ENCODE results near the gene SLC26A1.

The SLC26A1 gene, protein sequence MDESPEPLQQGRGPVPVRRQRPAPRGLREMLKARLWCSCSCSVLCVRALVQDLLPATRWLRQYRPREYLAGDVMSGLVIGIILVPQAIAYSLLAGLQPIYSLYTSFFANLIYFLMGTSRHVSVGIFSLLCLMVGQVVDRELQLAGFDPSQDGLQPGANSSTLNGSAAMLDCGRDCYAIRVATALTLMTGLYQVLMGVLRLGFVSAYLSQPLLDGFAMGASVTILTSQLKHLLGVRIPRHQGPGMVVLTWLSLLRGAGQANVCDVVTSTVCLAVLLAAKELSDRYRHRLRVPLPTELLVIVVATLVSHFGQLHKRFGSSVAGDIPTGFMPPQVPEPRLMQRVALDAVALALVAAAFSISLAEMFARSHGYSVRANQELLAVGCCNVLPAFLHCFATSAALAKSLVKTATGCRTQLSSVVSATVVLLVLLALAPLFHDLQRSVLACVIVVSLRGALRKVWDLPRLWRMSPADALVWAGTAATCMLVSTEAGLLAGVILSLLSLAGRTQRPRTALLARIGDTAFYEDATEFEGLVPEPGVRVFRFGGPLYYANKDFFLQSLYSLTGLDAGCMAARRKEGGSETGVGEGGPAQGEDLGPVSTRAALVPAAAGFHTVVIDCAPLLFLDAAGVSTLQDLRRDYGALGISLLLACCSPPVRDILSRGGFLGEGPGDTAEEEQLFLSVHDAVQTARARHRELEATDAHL

DNA sequence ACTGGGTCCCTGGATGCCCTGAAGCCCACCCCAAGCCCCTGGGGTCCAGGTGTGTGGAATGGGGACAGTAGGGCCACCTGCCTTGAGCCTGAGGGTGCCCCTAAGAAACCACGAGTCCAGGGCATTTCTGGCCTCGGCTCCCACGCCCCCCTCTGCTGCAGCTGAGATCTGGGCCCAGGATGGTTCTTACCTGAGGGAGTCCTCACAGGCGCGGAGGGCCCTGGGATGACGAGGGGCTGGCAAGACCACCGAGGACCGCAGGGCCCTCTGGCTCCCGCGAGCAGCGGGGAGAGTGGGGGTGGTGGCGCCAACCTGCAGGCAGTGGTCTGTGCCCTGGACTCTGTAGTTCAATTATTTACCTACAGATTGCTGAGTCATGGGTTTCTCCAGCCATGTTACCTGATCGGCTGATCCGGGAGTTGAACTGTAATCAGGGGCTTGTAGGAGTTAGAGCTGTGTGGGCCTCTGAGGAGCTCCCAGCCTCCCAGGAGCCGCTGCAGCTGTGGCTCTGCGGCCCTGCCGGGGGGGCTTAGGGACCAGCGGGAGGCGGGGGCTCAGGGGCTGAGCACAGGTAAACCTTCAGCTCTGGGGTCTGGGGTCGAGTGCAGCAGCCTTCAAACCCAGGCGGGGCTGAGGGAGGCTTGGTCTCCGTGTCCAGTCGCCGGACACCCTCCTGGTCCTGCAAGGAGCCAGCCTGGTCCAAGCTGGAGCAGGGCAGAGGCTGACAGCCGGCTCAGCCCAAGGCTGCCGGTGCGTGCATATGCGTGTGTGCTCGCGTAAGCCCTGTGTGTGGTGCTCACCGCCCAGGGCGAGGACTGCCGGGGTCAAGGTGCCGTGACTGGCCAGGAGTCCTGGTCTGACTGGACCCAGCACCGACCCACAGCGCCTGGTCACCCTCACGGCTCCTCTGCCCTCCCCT lies at the start of gene SLC26A1:
SLC26A1 (minus strand) TSS at position 294 of the 919 bp plus-strand sequence. CDS start 1,701 bp downstream, outside the sequence.
- Mint-ChIP-seq H3K4me3 (no peak within 1 kb of the TSS), H3K27ac (ENCODE audit: low read depth) (no peak within 1 kb of the TSS)

GRCh38 chr4:1042352-1043055 lies 49.3 kb upstream of the SLC26A1 start:
- H3K27ac Mint-ChIP-seq (ENCODE audit: low read depth), result no peak overlapping the region

More for the DNA sequence above, at the start of gene SLC26A1:
- Mint-ChIP-seq H3K27me3 (peaks cover 22% of the 10 kb centered on the region), H3K9me3 (no peaks in the 10 kb centered on the region), H3K4me1 (peaks cover 9% of the 10 kb centered on the region), H3K36me3 (ENCODE audit: insufficient read depth) (no peaks in the 10 kb centered on the region)
- ATAC-seq (replicated peaks; ENCODE audit: extremely low read depth, poor library complexity, severe bottlenecking), result no peak
- no peak for DNase-seq (ENCODE audit: low spot score in 2 of 2)

GRCh38 chr4:1041936-1042330 lies 48.7 kb upstream of the SLC26A1 start:
- peaks cover 21% of the 10 kb centered on the region for H3K27me3 Mint-ChIP-seq
- ATAC-seq (replicated peaks; ENCODE audit: extremely low read depth, poor library complexity, severe bottlenecking) (no peak), DNase-seq (ENCODE audit: low spot score in 2 of 2) (no peak)
- no peak overlapping the region for H3K4me3 Mint-ChIP-seq
- H3K4me1 Mint-ChIP-seq, result no peaks in the 10 kb centered on the region
- peaks cover 4% of the 10 kb centered on the region for H3K36me3 Mint-ChIP-seq (ENCODE audit: insufficient read depth)
- H3K27ac Mint-ChIP-seq (ENCODE audit: low read depth), result no peak overlapping the region
- no peaks in the 10 kb centered on the region for H3K9me3 Mint-ChIP-seq

More at GRCh38 chr4:1042352-1043055, 49.3 kb upstream of the SLC26A1 start:
- Mint-ChIP-seq H3K9me3 (no peaks in the 10 kb centered on the region), H3K36me3 (ENCODE audit: insufficient read depth) (peaks cover 4% of the 10 kb centered on the region), H3K4me3 (no peak overlapping the region), H3K27me3 (peaks cover 27% of the 10 kb centered on the region), H3K4me1 (no peaks in the 10 kb centered on the region)
- DNase-seq (ENCODE audit: low spot score in 2 of 2) (no peak), ATAC-seq (replicated peaks; ENCODE audit: extremely low read depth, poor library complexity, severe bottlenecking) (no peak)

DNA sequence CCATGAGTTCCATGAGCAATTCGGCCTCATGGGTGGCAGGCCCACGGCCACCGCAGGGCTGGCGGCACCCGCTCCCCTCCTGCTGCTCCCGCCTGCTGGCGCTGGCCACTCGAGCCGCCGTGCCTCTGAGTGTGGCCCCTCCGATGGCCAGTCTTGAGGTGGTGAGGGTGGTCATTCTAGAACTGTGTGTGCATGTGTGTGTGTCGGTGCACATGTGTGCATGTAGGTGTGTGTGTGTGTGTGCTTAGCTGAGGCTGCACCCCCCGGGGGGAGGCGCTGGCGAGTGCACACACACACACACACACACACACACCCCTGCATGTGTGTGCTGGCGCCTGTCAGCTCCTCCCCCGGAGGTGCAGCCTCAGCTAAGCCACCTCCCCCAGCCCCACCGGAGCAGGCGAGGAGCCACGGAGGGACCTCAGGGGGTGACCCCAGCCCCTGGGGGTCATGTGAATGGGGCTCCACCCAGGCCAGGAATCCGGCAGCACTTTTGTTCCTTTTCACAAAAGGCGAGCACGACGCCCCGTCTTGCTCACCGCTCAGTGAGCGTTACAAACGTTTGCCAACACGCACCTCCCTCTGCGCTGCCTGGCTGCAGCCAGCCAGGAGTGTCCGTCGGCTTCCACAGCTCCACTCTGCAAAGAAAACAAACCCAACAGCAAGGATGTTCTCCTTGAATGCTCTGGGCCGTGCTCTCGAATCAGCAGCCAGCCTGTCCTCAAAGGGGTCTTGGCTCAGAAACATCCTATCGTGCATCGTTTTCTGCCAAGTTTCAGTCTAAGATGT lies 48.1 kb upstream of the SLC26A1 start:
- DNase-seq (ENCODE audit: low spot score in 2 of 2) (no peak), ATAC-seq (replicated peaks; ENCODE audit: extremely low read depth, poor library complexity, severe bottlenecking) (no peak)
- Mint-ChIP-seq H3K36me3 (ENCODE audit: insufficient read depth) (peaks cover 2% of the 10 kb centered on the region), H3K9me3 (no peaks in the 10 kb centered on the region), H3K27ac (ENCODE audit: low read depth) (no peak overlapping the region), H3K27me3 (peaks cover 15% of the 10 kb centered on the region), H3K4me1 (no peaks in the 10 kb centered on the region), H3K4me3 (no peak overlapping the region)

- ATAC-seq (replicated peaks; ENCODE audit: extremely low read depth, poor library complexity, severe bottlenecking), result no peak
- Mint-ChIP-seq H3K27me3 (peaks cover 13% of the 10 kb centered on the region), H3K4me1 (no peaks in the 10 kb centered on the region), H3K9me3 (no peaks in the 10 kb centered on the region), H3K27ac (ENCODE audit: low read depth) (no peak overlapping the region), H3K36me3 (ENCODE audit: insufficient read depth) (peaks cover 2% of the 10 kb centered on the region), H3K4me3 (no peak overlapping the region)
- DNase-seq (ENCODE audit: low spot score in 2 of 2), result no peak
These were observed 47.3 kb upstream of the SLC26A1 start for GRCh38 chr4:1040344-1041146.

- Mint-ChIP-seq H3K27ac (ENCODE audit: low read depth) (no peak overlapping the region), H3K36me3 (ENCODE audit: insufficient read depth) (peaks cover 2% of the 10 kb centered on the region), H3K27me3 (peaks cover 4% of the 10 kb centered on the region), H3K9me3 (no peaks in the 10 kb centered on the region), H3K4me1 (no peaks in the 10 kb centered on the region), H3K4me3 (no peak overlapping the region)
- ATAC-seq (replicated peaks; ENCODE audit: extremely low read depth, poor library complexity, severe bottlenecking) (no peak), DNase-seq (ENCODE audit: low spot score in 2 of 2) (no peak)
These were observed 46.5 kb upstream of the SLC26A1 start for GRCh38 chr4:1039493-1040343.

- ATAC-seq (replicated peaks; ENCODE audit: extremely low read depth, poor library complexity, severe bottlenecking) (no peak), DNase-seq (ENCODE audit: low spot score in 2 of 2) (no peak)
- H3K9me3 Mint-ChIP-seq, result no peaks in the 10 kb centered on the region
- H3K27ac Mint-ChIP-seq (ENCODE audit: low read depth), result no peak overlapping the region
- H3K4me1 Mint-ChIP-seq, result no peaks in the 10 kb centered on the region
- no peaks in the 10 kb centered on the region for H3K27me3 Mint-ChIP-seq
- H3K4me3 Mint-ChIP-seq, result no peak overlapping the region
- peaks cover 2% of the 10 kb centered on the region for H3K36me3 Mint-ChIP-seq (ENCODE audit: insufficient read depth)
These were observed 45.8 kb upstream of the SLC26A1 start for GRCh38 chr4:1038948-1039492.

DNA sequence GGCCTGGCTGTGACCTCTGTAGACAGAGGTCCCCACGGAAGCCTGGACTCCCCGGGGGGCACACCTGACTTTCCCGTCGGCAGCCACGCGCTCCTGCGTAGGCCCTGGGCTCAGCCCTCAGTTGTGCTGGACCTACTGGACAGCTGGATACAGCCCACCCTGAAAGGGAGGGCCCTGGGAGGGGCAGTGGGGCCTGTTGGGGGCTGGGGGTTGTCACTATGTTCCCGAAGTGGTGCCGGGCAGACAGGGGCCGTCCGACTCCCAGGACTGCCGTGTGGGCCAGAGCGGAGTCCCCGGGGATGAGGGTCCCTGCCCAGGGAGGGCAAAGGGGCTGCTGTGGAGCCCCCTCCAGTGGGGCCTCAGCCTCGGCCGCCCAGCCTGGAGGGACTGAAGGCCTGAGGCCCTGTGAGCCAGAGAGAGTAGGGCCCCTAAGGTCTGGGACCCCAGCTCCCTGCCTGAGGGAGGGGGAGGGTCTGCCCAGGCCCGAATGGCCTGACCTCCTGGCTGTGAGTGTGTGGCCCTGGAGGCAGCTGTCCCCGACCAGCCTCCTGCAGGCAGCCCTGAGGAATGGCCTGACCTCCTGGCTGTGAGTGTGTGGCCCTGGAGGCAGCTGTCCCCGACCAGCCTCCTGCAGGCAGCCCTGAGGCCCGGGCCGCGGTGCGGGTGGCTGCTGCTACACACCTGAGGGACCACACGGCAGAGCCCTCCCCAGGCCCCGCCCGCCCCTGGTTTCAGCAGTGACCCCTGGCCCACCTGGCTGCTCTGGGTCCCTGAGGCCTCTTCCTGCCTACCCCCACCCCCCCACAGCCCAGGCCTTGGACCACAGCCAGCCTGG lies 44.0 kb upstream of the SLC26A1 start:
- no peak overlapping the region for H3K27ac Mint-ChIP-seq (ENCODE audit: low read depth)

GRCh38 chr4:1036095-1036494 lies 42.9 kb upstream of the SLC26A1 start:
- DNase-seq (ENCODE audit: low spot score in 2 of 2), result no peak
- H3K36me3 Mint-ChIP-seq (ENCODE audit: insufficient read depth), result peaks cover under 1% of the 10 kb centered on the region
- no peaks in the 10 kb centered on the region for H3K9me3 Mint-ChIP-seq
- no peak overlapping the region for H3K4me3 Mint-ChIP-seq
- H3K4me1 Mint-ChIP-seq, result no peaks in the 10 kb centered on the region
- H3K27ac Mint-ChIP-seq (ENCODE audit: low read depth), result no peak overlapping the region
- no peak for ATAC-seq (replicated peaks; ENCODE audit: extremely low read depth, poor library complexity, severe bottlenecking)
- no peaks in the 10 kb centered on the region for H3K27me3 Mint-ChIP-seq

More for the DNA sequence above, 44.0 kb upstream of the SLC26A1 start:
- Mint-ChIP-seq H3K9me3 (no peaks in the 10 kb centered on the region), H3K4me3 (no peak overlapping the region), H3K27me3 (no peaks in the 10 kb centered on the region), H3K36me3 (ENCODE audit: insufficient read depth) (peaks cover 2% of the 10 kb centered on the region), H3K4me1 (no peaks in the 10 kb centered on the region)
- DNase-seq (ENCODE audit: low spot score in 2 of 2), result no peak
- ATAC-seq (replicated peaks; ENCODE audit: extremely low read depth, poor library complexity, severe bottlenecking), result no peak

Data from central memory CD8-positive, alpha-beta T cell (primary cell).